LNCaP clone FGC (cell line): ENCODE data around the gene MFAP1.
A peak's percentile ranks its signal among the peaks of the same experiment; 100 is the strongest.

Experiments
- DNase-seq: peaks from one replicate; pipeline ENCODE4 v3.0.0-alpha.2; 2011; ENCODE audit warnings: low read depth
- H3K4me3 ChIP-seq: 2 replicates; pipeline ENCODE4 v1.5.1; 2011; ENCODE audit warnings: mild to moderate bottlenecking, low read depth, low read length, control low read depth
- CTCF ChIP-seq: IDR thresholded peaks from 2 replicates; pipeline ENCODE4 v1.5.1; 2012; ENCODE audit warnings: mild to moderate bottlenecking; ENCODE audit not compliant: control insufficient read depth, insufficient read depth; ENCODE audit errors: extremely low read depth

The MFAP1 gene

GRCh38 chr15:43771816-43772215 lies 52.7 kb downstream of the MFAP1 start:
- no peak overlapping the region for H3K4me3 ChIP-seq
- no peak for TF ChIP-seq CTCF
- no peak for DNase-seq

- peak; percentile 84 for TF ChIP-seq CTCF
- DNase-seq: no peak
- no peak overlapping the region for H3K4me3 ChIP-seq
These were observed 54.8 kb downstream of the MFAP1 start for GRCh38 chr15:43769584-43770228.

- no peak for TF ChIP-seq CTCF
- no peak overlapping the region for H3K4me3 ChIP-seq
- no peak for DNase-seq
These were observed 60.6 kb downstream of the MFAP1 start for GRCh38 chr15:43763819-43764446.

DNA sequence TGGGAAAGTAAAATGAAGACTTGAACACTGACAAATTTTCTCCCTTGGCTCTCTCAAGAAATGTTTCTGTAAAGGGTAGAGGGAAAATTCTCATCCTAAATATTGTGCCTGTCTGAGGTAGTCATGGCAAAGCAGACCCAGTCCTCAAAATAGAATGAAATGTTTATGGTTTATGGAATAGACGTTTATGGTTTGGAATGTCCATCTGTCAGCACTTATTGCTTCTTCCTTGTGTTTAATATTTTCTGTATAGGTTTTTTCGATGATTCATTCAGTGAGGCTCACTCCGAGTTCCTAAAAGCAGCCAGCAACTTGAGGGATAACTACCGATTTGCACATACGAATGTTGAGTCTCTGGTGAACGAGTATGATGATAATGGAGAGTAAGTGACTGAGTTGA lies 61.7 kb downstream of the MFAP1 start:
- no peak for DNase-seq
- no peak for TF ChIP-seq CTCF
- no peak overlapping the region for H3K4me3 ChIP-seq
